Measurements from ENCODE around the gene DTNB. TPM values are rescaled to one million over a fixed set of nuclear protein-coding genes. Genes with fewer than 3 reads are reported as not detected.

The DTNB gene
- total RNA-seq, 2 donors from 2014 or later = 11.1 to 11.6 TPM

GRCh38 chr2:25372405-25373268 lies 300.7 kb downstream of the DTNB start:
- intact Hi-C loops (cut with DNase I) = loop anchor here in 1 of 2 donors (10.0 kb wide), 1 partner anchor 142 kb away; no protein-coding TSS in a partner anchor

GRCh38 chr2:25371253-25372241 lies 301.8 kb downstream of the DTNB start:
- intact Hi-C loops (cut with DNase I) = loop anchor here in 1 of 2 donors (10.0 kb wide), 1 partner anchor 143 kb away; no protein-coding TSS in a partner anchor
- DNase-seq (ENCODE audit: low spot score) = peak; percentile 59

More at GRCh38 chr2:25372405-25373268, 300.7 kb downstream of the DTNB start:
- DNase-seq (ENCODE audit: low spot score) = peak; percentile 26

GRCh38 chr2:25369876-25370275 lies 303.5 kb downstream of the DTNB start:
- DNase-seq (ENCODE audit: low spot score) = peak; percentile 35
- intact Hi-C loops (cut with DNase I) = loop anchor here (10.0 kb wide), 2 partner anchors 145 to 155 kb away; no protein-coding TSS in a partner anchor

GRCh38 chr2:25369439-25369838 lies 303.9 kb downstream of the DTNB start:
- DNase-seq (ENCODE audit: low spot score) = peak; percentile 5
- intact Hi-C loops (cut with DNase I) = loop anchor here in 1 of 2 donors (10.0 kb wide), 1 partner anchor 155 kb away; no protein-coding TSS in a partner anchor

- intact Hi-C loops (cut with DNase I) = loop anchor here in 1 of 2 donors (10.0 kb wide), 1 partner anchor 156 kb away; no protein-coding TSS in a partner anchor
- DNase-seq (ENCODE audit: low spot score) = peak; percentile 52
Observed at GRCh38 chr2:25368660-25369059, 304.7 kb downstream of the DTNB start.

- intact Hi-C loops (cut with DNase I) = loop anchor here in 1 of 2 donors (10.0 kb wide), 1 partner anchor 158 kb away; no protein-coding TSS in a partner anchor
Observed at GRCh38 chr2:25367296-25367695, 306.1 kb downstream of the DTNB start.

GRCh38 chr2:25366629-25367028 lies 306.7 kb downstream of the DTNB start:
- peak; percentile 46 for DNase-seq (ENCODE audit: low spot score)
- intact Hi-C loops (cut with DNase I) = loop anchor here in 1 of 2 donors (10.0 kb wide), 1 partner anchor 158 kb away; no protein-coding TSS in a partner anchor

More at GRCh38 chr2:25367296-25367695, 306.1 kb downstream of the DTNB start:
- peak; percentile 67 for DNase-seq (ENCODE audit: low spot score)

- intact Hi-C loops (cut with DNase I) = loop anchor here in 1 of 2 donors (10.0 kb wide), 1 partner anchor 160 kb away; no protein-coding TSS in a partner anchor
- peak; percentile 47 for DNase-seq (ENCODE audit: low spot score)
Observed at GRCh38 chr2:25365241-25365640, 308.1 kb downstream of the DTNB start.

- peak; percentile 47 for DNase-seq (ENCODE audit: low spot score)
- intact Hi-C loops (cut with DNase I) = loop anchor here in 1 of 2 donors (10.0 kb wide), 1 partner anchor 161 kb away; no protein-coding TSS in a partner anchor
Observed at GRCh38 chr2:25363733-25364132, 309.6 kb downstream of the DTNB start.

- intact Hi-C loops (cut with DNase I) = loop anchor here in 1 of 2 donors (10.0 kb wide), 1 partner anchor 162 kb away; no protein-coding TSS in a partner anchor
- DNase-seq (ENCODE audit: low spot score) = peak; percentile 88
Observed at GRCh38 chr2:25362434-25363145, 310.8 kb downstream of the DTNB start.

- intact Hi-C loops (cut with DNase I) = loop anchor here in 1 of 2 donors (10.0 kb wide), 1 partner anchor 163 kb away; no protein-coding TSS in a partner anchor
- DNase-seq (ENCODE audit: low spot score) = peak; percentile 97
Observed at GRCh38 chr2:25362049-25362433, 311.3 kb downstream of the DTNB start.

GRCh38 chr2:25361261-25362048 lies 311.9 kb downstream of the DTNB start:
- DNase-seq (ENCODE audit: low spot score) = peak; percentile 75
- intact Hi-C loops (cut with DNase I) = loop anchor here in 1 of 2 donors (10.0 kb wide), 1 partner anchor 163 kb away; no protein-coding TSS in a partner anchor

GRCh38 chr2:25358836-25359235 lies 314.5 kb downstream of the DTNB start:
- intact Hi-C loops (cut with DNase I) = no loop called here
- DNase-seq (ENCODE audit: low spot score) = peak; percentile 3

GRCh38 chr2:25358249-25358815 lies 315.0 kb downstream of the DTNB start:
- intact Hi-C loops (cut with DNase I) = no loop called here
- DNase-seq (ENCODE audit: low spot score) = peak; percentile 31

GRCh38 chr2:25356088-25356487 lies 317.3 kb downstream of the DTNB start:
- no peak for DNase-seq (ENCODE audit: low spot score)
- intact Hi-C loops (cut with DNase I) = no loop called here

- intact Hi-C loops (cut with DNase I) = no loop called here
- no peak for DNase-seq (ENCODE audit: low spot score)
Observed at GRCh38 chr2:25355270-25355669, 318.1 kb downstream of the DTNB start.

GRCh38 chr2:25354116-25354515 lies 319.3 kb downstream of the DTNB start:
- no peak for DNase-seq (ENCODE audit: low spot score)
- intact Hi-C loops (cut with DNase I) = no loop called here

Data from posterior vena cava (tissue), 2 donors.